SK-N-SH treated with all-trans-retinoic acid at 6 μM for 48 hours (cell line): ENCODE measurements around the gene FAM114A1.

Experiments
- ATAC-seq: fragments of 200-7000 bp; cut with Tn5 transposase; 3 replicates; pipeline ENCODE4 v1.9.1; 2020; ENCODE audit warnings: mild to moderate bottlenecking, moderate library complexity
- ARNTL ChIP-seq: fragments of 450-650 bp; formaldehyde crosslinking; IDR thresholded peaks from 2 replicates; pipeline ENCODE4 v1.5.0; 2020; ENCODE audit warnings: low read depth, mild to moderate bottlenecking, moderate library complexity, borderline replicate concordance
- BACH2 ChIP-seq: fragments of 250-450 bp; sonication (Bioruptor Pico); IDR thresholded peaks from 2 replicates; pipeline ENCODE4 v1.9.0; 2021; ENCODE audit warnings: mild to moderate bottlenecking, borderline replicate concordance
- CREB5 ChIP-seq: fragments of 250-450 bp; sonication (Bioruptor Pico); IDR thresholded peaks from 2 replicates; pipeline ENCODE4 v1.5.1; 2020; ENCODE audit warnings: low read depth, mild to moderate bottlenecking, moderate library complexity
- CSDC2 ChIP-seq: fragments of 250-450 bp; sonication (Bioruptor Pico); IDR thresholded peaks from 2 replicates; pipeline ENCODE4 v1.5.0; 2020; ENCODE audit warnings: mild to moderate bottlenecking, moderate library complexity
- ESRRG ChIP-seq: fragments of 250-450 bp; sonication (Bioruptor Pico); IDR thresholded peaks from 2 replicates; pipeline ENCODE4 v1.6.1; 2021; ENCODE audit warnings: mild to moderate bottlenecking
- GLIS3 ChIP-seq: fragments of 250-450 bp; sonication (Bioruptor Pico); IDR thresholded peaks from 2 replicates; pipeline ENCODE4 v1.5.0; 2020; ENCODE audit warnings: mild to moderate bottlenecking, moderate library complexity
- ISL1 ChIP-seq: fragments of 250-450 bp; sonication (Bioruptor Pico); IDR thresholded peaks from 2 replicates; pipeline ENCODE4 v2.1.2; 2022; ENCODE audit warnings: mild to moderate bottlenecking, moderate library complexity
- OSR1 ChIP-seq: fragments of 250-450 bp; sonication (Bioruptor Pico); IDR thresholded peaks from 2 replicates; pipeline ENCODE4 v1.8.0; 2022; ENCODE audit warnings: moderate library complexity, mild to moderate bottlenecking, inconsistent platforms
- PATZ1 ChIP-seq: fragments of 250-450 bp; sonication (Bioruptor Pico); IDR thresholded peaks from 2 replicates; pipeline ENCODE4 v1.8.0; 2020; ENCODE audit warnings: mild to moderate bottlenecking, moderate library complexity, borderline replicate concordance
- PPARA ChIP-seq: fragments of 250-450 bp; sonication (Bioruptor Pico); IDR thresholded peaks from 2 replicates; pipeline ENCODE4 v1.5.0; 2020; ENCODE audit warnings: mild to moderate bottlenecking, borderline replicate concordance
- RARB ChIP-seq: fragments of 250-450 bp; sonication (Bioruptor Pico); IDR thresholded peaks from 2 replicates; pipeline ENCODE4 v1.8.0; 2021; ENCODE audit warnings: mild to moderate bottlenecking, moderate library complexity
- SNAI2 ChIP-seq: fragments of 250-450 bp; sonication (Bioruptor Pico); IDR thresholded peaks from 2 replicates; pipeline ENCODE4 v1.5.0; 2020; ENCODE audit warnings: mild to moderate bottlenecking, moderate library complexity
- TOX ChIP-seq: fragments of 250-450 bp; sonication (Bioruptor Pico); IDR thresholded peaks from 2 replicates; pipeline ENCODE4 v1.8.0; 2021; ENCODE audit warnings: mild to moderate bottlenecking, moderate library complexity, borderline replicate concordance
- ZC3H10 ChIP-seq: fragments of 250-450 bp; sonication (Bioruptor Pico); IDR thresholded peaks from 2 replicates; pipeline ENCODE4 v1.5.1; 2021; ENCODE audit warnings: mild to moderate bottlenecking, moderate library complexity
- ZFP3 ChIP-seq: fragments of 250-450 bp; sonication (Bioruptor Pico); IDR thresholded peaks from 2 replicates; pipeline ENCODE4 v1.5.0; 2020; ENCODE audit warnings: mild to moderate bottlenecking, moderate library complexity
- ZFP30 ChIP-seq: fragments of 450-650 bp; formaldehyde crosslinking; IDR thresholded peaks from 2 replicates; pipeline ENCODE4 v1.5.0; 2022; ENCODE audit warnings: mild to moderate bottlenecking, moderate library complexity
- ZNF565 ChIP-seq: fragments of 450-650 bp; formaldehyde crosslinking; conservative IDR thresholded peaks from 2 replicates; pipeline ENCODE4 v1.5.0; 2020; ENCODE audit warnings: low read depth, mild to moderate bottlenecking, moderate library complexity
- ZNF70 ChIP-seq: fragments of 450-650 bp; formaldehyde crosslinking; IDR thresholded peaks from 2 replicates; pipeline ENCODE4 v1.5.0; 2020; ENCODE audit warnings: mild to moderate bottlenecking, moderate library complexity
- ZNF8 ChIP-seq: fragments of 450-650 bp; formaldehyde crosslinking; IDR thresholded peaks from 2 replicates; pipeline ENCODE4 v1.5.0; 2020; ENCODE audit warnings: mild to moderate bottlenecking, moderate library complexity
- TF ChIP-seq, protein P1 (sequence below): fragments of 250-450 bp; sonication (Bioruptor Pico); IDR thresholded peaks from 2 replicates; pipeline ENCODE4 v1.8.0; 2021; ENCODE audit warnings: low read depth, mild to moderate bottlenecking, moderate library complexity, borderline replicate concordance
- TF ChIP-seq, protein P2 (sequence below): fragments of 250-450 bp; sonication (Bioruptor Pico); IDR thresholded peaks from 2 replicates; pipeline ENCODE4 v1.5.1; 2021; ENCODE audit warnings: mild to moderate bottlenecking, moderate library complexity
- TF ChIP-seq, protein P3 (sequence below): fragments of 250-450 bp; sonication (Bioruptor Pico); IDR thresholded peaks from 2 replicates; pipeline ENCODE4 v1.5.0; 2020; ENCODE audit warnings: mild to moderate bottlenecking, moderate library complexity

The FAM114A1 gene

DNA sequence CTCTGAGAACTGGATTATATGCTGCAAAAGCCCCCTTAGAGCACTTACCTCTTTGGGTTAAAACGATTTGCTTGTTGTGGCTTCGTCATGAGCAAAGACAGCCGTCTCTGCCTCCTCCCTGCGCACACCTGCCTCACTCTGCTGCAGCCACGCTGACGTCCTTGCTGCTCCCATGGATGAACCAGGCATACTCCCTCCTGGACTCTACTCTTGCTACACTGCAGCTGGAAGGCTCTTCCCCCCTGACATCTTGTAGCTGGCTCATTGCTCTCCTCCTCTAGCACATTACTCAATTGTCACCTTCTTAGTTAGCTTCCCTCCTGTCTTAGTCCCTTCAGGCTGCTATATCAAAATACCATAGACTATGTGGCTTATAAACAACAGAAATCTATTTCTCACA lies 59.3 kb downstream of the FAM114A1 start:
- ATAC-seq: no peak
- TF ChIP-seq, protein P1, sequence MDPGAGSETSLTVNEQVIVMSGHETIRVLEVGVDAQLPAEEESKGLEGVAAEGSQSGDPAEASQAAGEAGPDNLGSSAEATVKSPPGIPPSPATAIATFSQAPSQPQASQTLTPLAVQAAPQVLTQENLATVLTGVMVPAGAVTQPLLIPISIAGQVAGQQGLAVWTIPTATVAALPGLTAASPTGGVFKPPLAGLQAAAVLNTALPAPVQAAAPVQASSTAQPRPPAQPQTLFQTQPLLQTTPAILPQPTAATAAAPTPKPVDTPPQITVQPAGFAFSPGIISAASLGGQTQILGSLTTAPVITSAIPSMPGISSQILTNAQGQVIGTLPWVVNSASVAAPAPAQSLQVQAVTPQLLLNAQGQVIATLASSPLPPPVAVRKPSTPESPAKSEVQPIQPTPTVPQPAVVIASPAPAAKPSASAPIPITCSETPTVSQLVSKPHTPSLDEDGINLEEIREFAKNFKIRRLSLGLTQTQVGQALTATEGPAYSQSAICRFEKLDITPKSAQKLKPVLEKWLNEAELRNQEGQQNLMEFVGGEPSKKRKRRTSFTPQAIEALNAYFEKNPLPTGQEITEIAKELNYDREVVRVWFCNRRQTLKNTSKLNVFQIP (CRISPR knock-in tag): no peak
- TF ChIP-seq ISL1 (CRISPR knock-in tag) (no peak), TOX (CRISPR knock-in tag) (no peak), ZNF565 (CRISPR knock-in tag) (no peak), ZFP3 (CRISPR knock-in tag) (no peak), CSDC2 (CRISPR knock-in tag) (no peak), ESRRG (CRISPR knock-in tag) (no peak), BACH2 (CRISPR knock-in tag) (no peak), ARNTL (CRISPR knock-in tag) (no peak), RARB (CRISPR knock-in tag) (no peak), ZFP30 (CRISPR knock-in tag) (no peak)
- TF ChIP-seq, protein P2, sequence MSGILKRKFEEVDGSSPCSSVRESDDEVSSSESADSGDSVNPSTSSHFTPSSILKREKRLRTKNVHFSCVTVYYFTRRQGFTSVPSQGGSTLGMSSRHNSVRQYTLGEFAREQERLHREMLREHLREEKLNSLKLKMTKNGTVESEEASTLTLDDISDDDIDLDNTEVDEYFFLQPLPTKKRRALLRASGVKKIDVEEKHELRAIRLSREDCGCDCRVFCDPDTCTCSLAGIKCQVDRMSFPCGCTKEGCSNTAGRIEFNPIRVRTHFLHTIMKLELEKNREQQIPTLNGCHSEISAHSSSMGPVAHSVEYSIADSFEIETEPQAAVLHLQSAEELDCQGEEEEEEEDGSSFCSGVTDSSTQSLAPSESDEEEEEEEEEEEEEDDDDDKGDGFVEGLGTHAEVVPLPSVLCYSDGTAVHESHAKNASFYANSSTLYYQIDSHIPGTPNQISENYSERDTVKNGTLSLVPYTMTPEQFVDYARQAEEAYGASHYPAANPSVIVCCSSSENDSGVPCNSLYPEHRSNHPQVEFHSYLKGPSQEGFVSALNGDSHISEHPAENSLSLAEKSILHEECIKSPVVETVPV (CRISPR knock-in tag): no peak

GRCh38 chr4:38928568-38928967 lies 61.0 kb downstream of the FAM114A1 start:
- TF ChIP-seq CSDC2 (CRISPR knock-in tag) (no peak), PPARA (CRISPR knock-in tag) (no peak), ZNF8 (CRISPR knock-in tag) (no peak), ZNF70 (CRISPR knock-in tag) (no peak), ZC3H10 (CRISPR knock-in tag) (no peak), SNAI2 (CRISPR knock-in tag) (no peak)
- TF ChIP-seq, protein P2 (CRISPR knock-in tag): no peak
- no peak for ATAC-seq

GRCh38 chr4:38928974-38929373 lies 61.4 kb downstream of the FAM114A1 start:
- ATAC-seq: no peak
- TF ChIP-seq CSDC2 (CRISPR knock-in tag) (no peak), ESRRG (CRISPR knock-in tag) (no peak), ZC3H10 (CRISPR knock-in tag) (no peak), GLIS3 (no peak)
- TF ChIP-seq, protein P2 (CRISPR knock-in tag): no peak
- TF ChIP-seq, protein P1 (CRISPR knock-in tag): no peak
- TF ChIP-seq, all 23 proteins: peak for 0

- ATAC-seq: no peak
- TF ChIP-seq CSDC2 (CRISPR knock-in tag) (no peak), OSR1 (CRISPR knock-in tag) (no peak), ZNF8 (CRISPR knock-in tag) (no peak), ARNTL (CRISPR knock-in tag) (no peak), ISL1 (CRISPR knock-in tag) (no peak), RARB (CRISPR knock-in tag) (no peak), ZFP3 (CRISPR knock-in tag) (no peak), PATZ1 (CRISPR knock-in tag) (no peak), CREB5 (CRISPR knock-in tag) (no peak), SNAI2 (CRISPR knock-in tag) (no peak), ESRRG (CRISPR knock-in tag) (no peak), ZNF70 (CRISPR knock-in tag) (no peak)
- TF ChIP-seq, protein P3, sequence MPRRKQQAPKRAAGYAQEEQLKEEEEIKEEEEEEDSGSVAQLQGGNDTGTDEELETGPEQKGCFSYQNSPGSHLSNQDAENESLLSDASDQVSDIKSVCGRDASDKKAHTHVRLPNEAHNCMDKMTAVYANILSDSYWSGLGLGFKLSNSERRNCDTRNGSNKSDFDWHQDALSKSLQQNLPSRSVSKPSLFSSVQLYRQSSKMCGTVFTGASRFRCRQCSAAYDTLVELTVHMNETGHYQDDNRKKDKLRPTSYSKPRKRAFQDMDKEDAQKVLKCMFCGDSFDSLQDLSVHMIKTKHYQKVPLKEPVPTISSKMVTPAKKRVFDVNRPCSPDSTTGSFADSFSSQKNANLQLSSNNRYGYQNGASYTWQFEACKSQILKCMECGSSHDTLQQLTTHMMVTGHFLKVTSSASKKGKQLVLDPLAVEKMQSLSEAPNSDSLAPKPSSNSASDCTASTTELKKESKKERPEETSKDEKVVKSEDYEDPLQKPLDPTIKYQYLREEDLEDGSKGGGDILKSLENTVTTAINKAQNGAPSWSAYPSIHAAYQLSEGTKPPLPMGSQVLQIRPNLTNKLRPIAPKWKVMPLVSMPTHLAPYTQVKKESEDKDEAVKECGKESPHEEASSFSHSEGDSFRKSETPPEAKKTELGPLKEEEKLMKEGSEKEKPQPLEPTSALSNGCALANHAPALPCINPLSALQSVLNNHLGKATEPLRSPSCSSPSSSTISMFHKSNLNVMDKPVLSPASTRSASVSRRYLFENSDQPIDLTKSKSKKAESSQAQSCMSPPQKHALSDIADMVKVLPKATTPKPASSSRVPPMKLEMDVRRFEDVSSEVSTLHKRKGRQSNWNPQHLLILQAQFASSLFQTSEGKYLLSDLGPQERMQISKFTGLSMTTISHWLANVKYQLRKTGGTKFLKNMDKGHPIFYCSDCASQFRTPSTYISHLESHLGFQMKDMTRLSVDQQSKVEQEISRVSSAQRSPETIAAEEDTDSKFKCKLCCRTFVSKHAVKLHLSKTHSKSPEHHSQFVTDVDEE: no peak
Measured at GRCh38 chr4:38930204-38930603, 62.6 kb downstream of the FAM114A1 start.
